Measurements from ENCODE around the gene DAAM2.

DAAM2 gene

GRCh38 chr6:39819228-39819627 is 27.1 kb downstream of the DAAM2 start:
- no peak for DNase-seq (ENCODE audit: low read depth)

GRCh38 chr6:39819676-39820075 is 27.5 kb downstream of the DAAM2 start:
- DNase-seq (ENCODE audit: low read depth): no peak

- no peak for DNase-seq (ENCODE audit: low read depth)
Observed at GRCh38 chr6:39820553-39820952, 28.4 kb downstream of the DAAM2 start.

- DNase-seq (ENCODE audit: low read depth): peak; percentile 65
Observed at GRCh38 chr6:39821046-39821740, 29.0 kb downstream of the DAAM2 start.

- DNase-seq (ENCODE audit: low read depth): no peak
Observed at GRCh38 chr6:39821742-39822532, 29.8 kb downstream of the DAAM2 start.

- peak; percentile 51 for DNase-seq (ENCODE audit: low read depth)
Observed at GRCh38 chr6:39822846-39823815, 31.0 kb downstream of the DAAM2 start.

- DNase-seq (ENCODE audit: low read depth): no peak
Observed at GRCh38 chr6:39824030-39824926, 32.1 kb downstream of the DAAM2 start.

GRCh38 chr6:39829331-39829730 is 37.2 kb downstream of the DAAM2 start:
- peak; percentile 35 for DNase-seq (ENCODE audit: low read depth)

GRCh38 chr6:39830444-39830843 is 38.3 kb downstream of the DAAM2 start:
- DNase-seq (ENCODE audit: low read depth): no peak

GRCh38 chr6:39831701-39832100 is 39.5 kb downstream of the DAAM2 start:
- no peak for DNase-seq (ENCODE audit: low read depth)

GRCh38 chr6:39834278-39834677 is 42.1 kb downstream of the DAAM2 start:
- no peak for DNase-seq (ENCODE audit: low read depth)

- DNase-seq (ENCODE audit: low read depth): no peak
Observed at GRCh38 chr6:39834866-39835265, 42.7 kb downstream of the DAAM2 start.

GRCh38 chr6:39835821-39836295 is 43.7 kb downstream of the DAAM2 start:
- DNase-seq (ENCODE audit: low read depth): peak; percentile 95

GRCh38 chr6:39836606-39837005 is 44.4 kb downstream of the DAAM2 start:
- DNase-seq (ENCODE audit: low read depth): peak; percentile 69

- no peak for DNase-seq (ENCODE audit: low read depth)
Observed at GRCh38 chr6:39839445-39839844, 47.3 kb downstream of the DAAM2 start.

- no peak for DNase-seq (ENCODE audit: low read depth)
Observed at GRCh38 chr6:39840781-39841180, 48.6 kb downstream of the DAAM2 start.

GRCh38 chr6:39841291-39841690 is 49.1 kb downstream of the DAAM2 start:
- no peak for DNase-seq (ENCODE audit: low read depth)

- no peak for DNase-seq (ENCODE audit: low read depth)
Observed at GRCh38 chr6:39841923-39842322, 49.7 kb downstream of the DAAM2 start.

- DNase-seq (ENCODE audit: low read depth): peak; percentile 44
Observed at GRCh38 chr6:39843305-39844020, 51.3 kb downstream of the DAAM2 start.

- no peak for DNase-seq (ENCODE audit: low read depth)
Observed at GRCh38 chr6:39844866-39845265, 52.7 kb downstream of the DAAM2 start.
